B cell (primary cell): ENCODE data around the gene SFXN3. TPM values are rescaled to one million over a fixed set of nuclear protein-coding genes. Genes with fewer than 3 reads are reported as not detected.

Experiments
- ATAC-seq: fragments of 200-7000 bp; cut with Tn5 transposase; one replicate; pipeline ENCODE4 v1.10.0; 2021; ENCODE audit warnings: low read depth, mild to moderate bottlenecking, moderate number of reproducible peaks, moderate library complexity
- CTCF ChIA-PET: fragments of 350-600 bp; sonication (Branson Sonifier 250); formaldehyde crosslinking; loops from one replicate; lab custom pipeline; 2021; ENCODE audit warnings: antibody characterized with exemption, inconsistent platforms; lab: Charles Lee
- POLR2A ChIA-PET: fragments of 350-600 bp; sonication (Branson Sonifier 250); formaldehyde crosslinking; loops from one replicate; lab custom pipeline; 2021; ENCODE audit warnings: antibody characterized with exemption; lab: Charles Lee
- DNase-seq: peaks from one replicate; pipeline ENCODE4 v3.0.0; 2013
- H2AFZ ChIP-seq: 2 replicates; pipeline ENCODE4 v1.6.1; 2012; ENCODE audit warnings: mild to moderate bottlenecking, low read depth, low read length; ENCODE audit not compliant: insufficient read depth, poor library complexity, severe bottlenecking
- H3K27ac ChIP-seq, 2 donors: 1 replicate in 1 of 2; 2 replicates in 1 of 2; pipeline ENCODE4 v1.5.1; 2012 to 2013; ENCODE audit warnings: low read length in 2 of 2, mild to moderate bottlenecking in 2 of 2, moderate library complexity in 1 of 2
- H3K27me3 ChIP-seq, 4 experiments: fragments of 200-600 bp in 1 of 4; sonication (generic) in 1 of 4; replicated peaks in 1 of 4; 1 replicate in 2 of 4; 2 replicates in 2 of 4; pipeline versions ENCODE4 v1.6.1 to v1.7.0; 2013 to 2016; ENCODE audit warnings: low read length in 3 of 4, mild to moderate bottlenecking in 2 of 4, mixed read lengths in 1 of 4, moderate library complexity in 1 of 4; ENCODE audit not compliant: insufficient read depth in 4 of 4, control insufficient read depth in 3 of 4; ENCODE audit errors: control extremely low read depth in 1 of 4
- H3K36me3 ChIP-seq, 2 experiments: replicated peaks in 1 of 2; 1 replicate in 1 of 2; 2 replicates in 1 of 2; pipeline versions ENCODE4 v1.6.1 to v1.7.1; 2013; ENCODE audit warnings: low read length in 1 of 2; ENCODE audit not compliant: insufficient read depth in 2 of 2, control insufficient read depth in 1 of 2; ENCODE audit errors: control extremely low read depth in 1 of 2, extremely low read depth in 1 of 2
- H3K4me1 ChIP-seq, 2 donors: fragments of 200-600 bp in 1 of 2; sonication (generic) in 1 of 2; 1 replicate in 1 of 2; 2 replicates in 1 of 2; pipeline versions ENCODE4 v1.5.1 to v1.6.1; 2013 to 2017; ENCODE audit warnings: low read length in 2 of 2; ENCODE audit not compliant: control insufficient read depth in 2 of 2, insufficient read depth in 2 of 2
- H3K4me2 ChIP-seq: replicated peaks from 2 replicates; pipeline ENCODE3; 2012; ENCODE audit warnings: mild to moderate bottlenecking, low read depth, low read length; ENCODE audit not compliant: poor library complexity, severe bottlenecking
- H3K4me3 ChIP-seq, 5 experiments: fragments of 200-600 bp in 1 of 5; sonication (generic) in 1 of 5; 1 replicate in 3 of 5; 2 replicates in 2 of 5; pipeline versions ENCODE4 v1.5.1 to v1.7.0; 2011 to 2016; ENCODE audit warnings: low read length in 4 of 5, mild to moderate bottlenecking in 4 of 5, low read depth in 2 of 5, control low read depth in 1 of 5, moderate library complexity in 1 of 5; ENCODE audit not compliant: insufficient read depth in 1 of 5; ENCODE audit errors: control extremely low read depth in 1 of 5, extremely low read depth in 1 of 5
- H3K79me2 ChIP-seq: fragments of 200-600 bp; sonication (generic); one replicate; pipeline ENCODE4 v1.6.0; 2016; ENCODE audit warnings: low read length; ENCODE audit not compliant: control insufficient read depth, insufficient read depth
- H3K9ac ChIP-seq: fragments of 200-600 bp; sonication (generic); 2 replicates; pipeline ENCODE4 v1.6.1; 2017; ENCODE audit warnings: mild to moderate bottlenecking, low read length, moderate library complexity
- H3K9me3 ChIP-seq, 3 donors: one replicate each; pipeline versions ENCODE4 v1.6.1 to v1.7.1; 2013; ENCODE audit warnings: low read length in 2 of 3; ENCODE audit not compliant: control insufficient read depth in 2 of 3, insufficient read depth in 1 of 3; ENCODE audit errors: control extremely low read depth in 1 of 3
- H4K20me1 ChIP-seq: 2 replicates; pipeline ENCODE4 v1.6.0; 2012; ENCODE audit warnings: mild to moderate bottlenecking, low read length; ENCODE audit not compliant: insufficient read depth, control insufficient read depth, poor library complexity, severe bottlenecking
- H3K27ac Mint-ChIP-seq: one replicate; pipeline ENCODE4 v1.8.0; 2021; ENCODE audit warnings: mixed read lengths
- H3K27me3 Mint-ChIP-seq: one replicate; pipeline ENCODE4 v1.8.0; 2021; ENCODE audit warnings: mixed read lengths
- H3K4me1 Mint-ChIP-seq: one replicate; pipeline ENCODE4 v1.8.0; 2021; ENCODE audit warnings: mixed read lengths
- H3K4me3 Mint-ChIP-seq: one replicate; pipeline ENCODE4 v1.8.0; 2021; ENCODE audit warnings: mixed read lengths
- H3K9me3 Mint-ChIP-seq: one replicate; pipeline ENCODE4 v1.8.0; 2022; ENCODE audit warnings: mixed read lengths; ENCODE audit not compliant: insufficient read depth
- EZH2 ChIP-seq: IDR thresholded peaks from 2 replicates; pipeline ENCODE4 v1.6.1; 2012; ENCODE audit warnings: borderline replicate concordance, low read depth, mild to moderate bottlenecking, moderate library complexity, low read length; ENCODE audit not compliant: insufficient read depth, poor library complexity, severe bottlenecking
- WGBS: methylation state at CpG from one replicate; pipeline ENCODE4 v1.1.5; 2013; ENCODE audit warnings: missing lambda C conversion rate; ENCODE audit not compliant: insufficient coverage; 5-methylcytosine and 5-hydroxymethylcytosine counted together
- intact Hi-C: fragments of 100-400 bp; cut with micrococcal nuclease; formaldehyde crosslinking; loops from one replicate; pipeline ENCODE4 v1.10.0; 2022
- polyA plus RNA-seq: library from polyadenylated mRNA; depleted of rRNA; stranded (reverse); fragments of >200 nt; gene quantifications from 2 replicates; pipeline ENCODE4 v1.2.3, GENCODE V29; 2012
- total RNA-seq, 2 donors: library from RNA; stranded (reverse); fragments of 120-200 nt in 1 of 2; gene quantifications; 1 replicate in 1 of 2; 2 replicates in 1 of 2; pipeline versions ENCODE4 v1.2.3 to v1.2.4, GENCODE V29; 2013 to 2022
- TF ChIP-seq, protein P1 (sequence below): fragments of 200-600 bp; IDR thresholded peaks from one replicate; pipeline ENCODE4 v1.8.0; 2022; ENCODE audit warnings: antibody characterized with exemption, mild to moderate bottlenecking

The SFXN3 gene
- total and polyA plus RNA-seq, 2 donors (not counting 1 experiment from before 2014, with no cell fraction given): 44.2 to 51.7 TPM

- Histone ChIP-seq H3K4me2 (no peak overlapping the region), H2AFZ (no peak overlapping the region), H3K36me3 (peaks cover 0 to 14% of the 10 kb centered on the region in 2 experiments), H3K27me3 (peaks cover 0 to under 1% (median under 1%) of the 10 kb centered on the region in 4 experiments), H3K79me2 (no peaks in the 10 kb centered on the region), H3K4me3 (no peak overlapping the region), H3K27ac (no peak overlapping the region), H4K20me1 (peaks cover 4% of the 10 kb centered on the region), H3K4me1 (peaks cover 11 to 22% of the 10 kb centered on the region in 2 donors), H3K9ac (no peak overlapping the region), H3K9me3 (peaks cover 0 to 2% (median 0%) of the 10 kb centered on the region in 3 donors)
- TF ChIP-seq EZH2: no peak
- TF ChIP-seq, protein P1, sequence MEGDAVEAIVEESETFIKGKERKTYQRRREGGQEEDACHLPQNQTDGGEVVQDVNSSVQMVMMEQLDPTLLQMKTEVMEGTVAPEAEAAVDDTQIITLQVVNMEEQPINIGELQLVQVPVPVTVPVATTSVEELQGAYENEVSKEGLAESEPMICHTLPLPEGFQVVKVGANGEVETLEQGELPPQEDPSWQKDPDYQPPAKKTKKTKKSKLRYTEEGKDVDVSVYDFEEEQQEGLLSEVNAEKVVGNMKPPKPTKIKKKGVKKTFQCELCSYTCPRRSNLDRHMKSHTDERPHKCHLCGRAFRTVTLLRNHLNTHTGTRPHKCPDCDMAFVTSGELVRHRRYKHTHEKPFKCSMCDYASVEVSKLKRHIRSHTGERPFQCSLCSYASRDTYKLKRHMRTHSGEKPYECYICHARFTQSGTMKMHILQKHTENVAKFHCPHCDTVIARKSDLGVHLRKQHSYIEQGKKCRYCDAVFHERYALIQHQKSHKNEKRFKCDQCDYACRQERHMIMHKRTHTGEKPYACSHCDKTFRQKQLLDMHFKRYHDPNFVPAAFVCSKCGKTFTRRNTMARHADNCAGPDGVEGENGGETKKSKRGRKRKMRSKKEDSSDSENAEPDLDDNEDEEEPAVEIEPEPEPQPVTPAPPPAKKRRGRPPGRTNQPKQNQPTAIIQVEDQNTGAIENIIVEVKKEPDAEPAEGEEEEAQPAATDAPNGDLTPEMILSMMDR: no peak
- Mint-ChIP-seq H3K9me3 (no peaks in the 10 kb centered on the region), H3K4me1 (peaks cover 19% of the 10 kb centered on the region), H3K27ac (no peak overlapping the region), H3K4me3 (no peak overlapping the region), H3K27me3 (no peaks in the 10 kb centered on the region)
- POLR2A ChIA-PET: no interaction called here
- no peak for ATAC-seq
- CTCF ChIA-PET: interaction anchor here (0.5 to 1.3 kb wide), 8 partner anchors 8 to 107 kb away, joined by 3 to 9 read pairs (median 3); no protein-coding TSS in a partner anchor
- intact Hi-C loops: no loop called here
- peak; percentile 5 for DNase-seq
- WGBS: 100% methylated on average over 7 of the region's 7 CpGs
These were observed 4.3 kb downstream of the SFXN3 start for GRCh38 chr10:101035314-101035713.

DNA sequence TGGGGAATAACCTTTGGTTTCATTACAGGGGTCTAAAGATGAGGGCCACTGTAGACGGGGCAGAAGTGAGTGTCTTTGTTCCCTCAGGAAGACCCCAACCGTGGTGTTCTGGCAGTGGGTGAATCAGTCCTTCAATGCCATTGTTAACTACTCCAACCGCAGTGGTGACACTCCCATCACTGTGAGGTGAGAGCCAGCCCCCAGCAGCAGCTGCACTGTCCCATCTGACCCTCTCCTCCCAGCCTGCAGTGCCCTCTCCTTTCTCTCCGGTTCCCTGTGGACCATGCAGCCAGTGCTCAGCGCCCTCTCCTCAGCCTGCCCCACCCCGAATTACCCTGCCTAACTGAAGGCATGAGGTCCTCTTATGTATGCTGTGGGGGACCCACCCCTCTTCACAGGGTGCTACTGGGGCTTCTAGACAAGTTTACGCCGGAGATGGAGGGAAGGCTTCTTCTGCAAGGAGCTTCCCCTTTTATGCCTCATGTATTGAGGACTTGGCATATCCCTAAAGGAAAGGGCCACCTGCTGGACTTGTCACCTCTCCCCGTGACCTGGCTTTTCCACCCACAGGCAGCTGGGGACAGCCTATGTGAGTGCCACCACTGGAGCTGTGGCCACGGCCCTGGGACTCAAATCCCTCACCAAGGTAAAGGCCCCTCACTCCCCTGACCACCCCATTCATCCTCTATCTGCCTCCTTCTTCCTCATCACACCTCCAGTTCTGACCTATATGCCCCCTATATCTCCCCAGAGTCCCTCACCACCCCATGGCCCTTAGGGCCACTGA, 5.1 kb downstream of the SFXN3 start:
- H3K4me1 Mint-ChIP-seq: peaks cover 17% of the 10 kb centered on the region
- ATAC-seq: no peak
- Histone ChIP-seq H3K9me3 (peaks cover 0 to 2% (median 0%) of the 10 kb centered on the region in 3 donors), H3K27ac (no peak overlapping the region), H4K20me1 (peaks cover 4% of the 10 kb centered on the region), H3K9ac (no peak overlapping the region), H3K79me2 (no peaks in the 10 kb centered on the region), H3K27me3 (no peaks in the 10 kb centered on the region), H3K4me2 (no peak overlapping the region), H3K4me1 (peaks cover 6 to 15% of the 10 kb centered on the region in 2 donors), H2AFZ (no peak overlapping the region), H3K36me3 (peaks cover 0 to 14% of the 10 kb centered on the region in 2 experiments), H3K4me3 (no peak overlapping the region)
- H3K27ac Mint-ChIP-seq: no peak overlapping the region
- DNase-seq: peak; percentile 6
- no peaks in the 10 kb centered on the region for H3K9me3 Mint-ChIP-seq
- 89% methylated on average over 7 of the region's 10 CpGs for WGBS
- no peaks in the 10 kb centered on the region for H3K27me3 Mint-ChIP-seq
- no peak for TF ChIP-seq EZH2
- TF ChIP-seq, protein P1: no peak
- H3K4me3 Mint-ChIP-seq: no peak overlapping the region
- intact Hi-C loops: no loop called here
- POLR2A ChIA-PET: no interaction called here
- CTCF ChIA-PET: interaction anchor here (1.1 to 1.3 kb wide), 2 partner anchors 22 to 27 kb away, joined by 3 to 4 read pairs; no protein-coding TSS in a partner anchor
